Measurements from ENCODE around the gene AP1S3.
"Not testable (repeated sequence)": the region's sequence is repeated elsewhere in the genome, so short reads cannot be mapped to it uniquely, and the experiment has no call there.

AP1S3 gene

DNA sequence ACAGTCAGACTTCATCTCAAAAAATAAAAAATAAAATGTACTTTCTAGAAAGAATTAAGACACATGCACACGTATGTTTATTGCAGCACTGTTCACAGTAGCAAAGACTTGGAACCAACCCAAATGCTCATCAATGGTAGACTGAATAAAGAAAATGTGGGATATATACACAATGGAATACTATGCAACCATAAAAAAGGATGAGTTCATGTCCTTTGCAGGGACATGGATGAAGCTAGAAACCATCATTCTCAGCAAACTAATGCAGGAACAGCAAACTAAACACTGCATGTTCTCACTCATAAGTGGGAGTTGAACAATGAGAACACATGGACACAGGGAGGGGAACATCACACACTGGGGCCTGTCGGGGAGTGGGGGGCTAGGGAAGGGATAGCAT lies 35.4 kb upstream of the AP1S3 start:
- H2AFZ ChIP-seq (ENCODE audit: low read depth, low read length); H3K4me2 ChIP-seq (ENCODE audit: low read length, poor library complexity, severe bottlenecking); H3K9ac ChIP-seq (ENCODE audit: low read length); H3K27ac ChIP-seq (ENCODE audit: low read length, poor library complexity, severe bottlenecking); H3K4me3 ChIP-seq (ENCODE audit: insufficient read depth in 1 of 2, low read depth in 1 of 2, low read length in 2 of 2); H4K91ac ChIP-seq (ENCODE audit: low read length); H2AK5ac ChIP-seq (ENCODE audit: low read length, severe bottlenecking); H3K79me1 ChIP-seq (replicated peaks; ENCODE audit: low read length, poor library complexity, severe bottlenecking); H3K4me1 ChIP-seq (ENCODE audit: control insufficient read depth, insufficient read depth, low read depth, low read length); DNase-seq; H2BK5ac ChIP-seq (ENCODE audit: low read depth, low read length, poor library complexity, severe bottlenecking); H2BK15ac ChIP-seq (ENCODE audit: low read depth, poor library complexity, severe bottlenecking); H2BK12ac ChIP-seq (ENCODE audit: low read length in 2 of 2); H3K14ac ChIP-seq (ENCODE audit: low read length in 2 of 2); H4K8ac ChIP-seq (ENCODE audit: low read length); H3K27me3 ChIP-seq (ENCODE audit: control insufficient read depth in 1 of 2, insufficient read depth in 1 of 2, low read length in 2 of 2); H2BK120ac ChIP-seq (ENCODE audit: low read depth, low read length); H3K9me3 ChIP-seq (ENCODE audit: control insufficient read depth, low read length); H3K23ac ChIP-seq (ENCODE audit: low read length in 2 of 2); H3K4ac ChIP-seq (ENCODE audit: low read depth in 1 of 2, low read length in 2 of 2); H3K18ac ChIP-seq (ENCODE audit: low read depth in 1 of 2, low read length in 2 of 2): not testable (repeated sequence)
- WGBS: 100% methylated on average over 1 of the region's 2 CpGs
- H3K36me3 ChIP-seq (ENCODE audit: control insufficient read depth in 1 of 2, insufficient read depth in 2 of 2, low read depth in 1 of 2, low read length in 2 of 2): peaks cover 25 to 73% of the 10 kb centered on the region in 2 experiments

GRCh38 chr2:223871661-223872060 lies 34.3 kb upstream of the AP1S3 start:
- H3K4me1 ChIP-seq (ENCODE audit: control insufficient read depth, insufficient read depth, low read depth, low read length); H3K79me1 ChIP-seq (replicated peaks; ENCODE audit: low read length, poor library complexity, severe bottlenecking); DNase-seq; H2BK15ac ChIP-seq (ENCODE audit: low read depth, poor library complexity, severe bottlenecking); H4K91ac ChIP-seq (ENCODE audit: low read length); H3K4ac ChIP-seq (ENCODE audit: low read depth in 1 of 2, low read length in 2 of 2); H3K27me3 ChIP-seq (ENCODE audit: control insufficient read depth in 1 of 2, insufficient read depth in 1 of 2, low read length in 2 of 2); H2BK12ac ChIP-seq (ENCODE audit: low read length in 2 of 2); H3K23ac ChIP-seq (ENCODE audit: low read length in 2 of 2); H2AK5ac ChIP-seq (ENCODE audit: low read length, severe bottlenecking); H3K4me2 ChIP-seq (ENCODE audit: low read length, poor library complexity, severe bottlenecking); H2BK120ac ChIP-seq (ENCODE audit: low read depth, low read length); H2BK5ac ChIP-seq (ENCODE audit: low read depth, low read length, poor library complexity, severe bottlenecking); H3K27ac ChIP-seq (ENCODE audit: low read length, poor library complexity, severe bottlenecking); H3K4me3 ChIP-seq (ENCODE audit: insufficient read depth in 1 of 2, low read depth in 1 of 2, low read length in 2 of 2); H3K18ac ChIP-seq (ENCODE audit: low read depth in 1 of 2, low read length in 2 of 2); H3K9me3 ChIP-seq (ENCODE audit: control insufficient read depth, low read length); H3K14ac ChIP-seq (ENCODE audit: low read length in 2 of 2); H4K8ac ChIP-seq (ENCODE audit: low read length); H2AFZ ChIP-seq (ENCODE audit: low read depth, low read length); H3K9ac ChIP-seq (ENCODE audit: low read length): not testable (repeated sequence)
- WGBS: 97% methylated on average over 12 of the region's 12 CpGs
- H3K36me3 ChIP-seq (ENCODE audit: control insufficient read depth in 1 of 2, insufficient read depth in 2 of 2, low read depth in 1 of 2, low read length in 2 of 2): peaks cover 25 to 65% of the 10 kb centered on the region in 2 experiments

- no peak for DNase-seq
Measured at GRCh38 chr2:223870840-223871611, 33.6 kb upstream of the AP1S3 start.

DNA sequence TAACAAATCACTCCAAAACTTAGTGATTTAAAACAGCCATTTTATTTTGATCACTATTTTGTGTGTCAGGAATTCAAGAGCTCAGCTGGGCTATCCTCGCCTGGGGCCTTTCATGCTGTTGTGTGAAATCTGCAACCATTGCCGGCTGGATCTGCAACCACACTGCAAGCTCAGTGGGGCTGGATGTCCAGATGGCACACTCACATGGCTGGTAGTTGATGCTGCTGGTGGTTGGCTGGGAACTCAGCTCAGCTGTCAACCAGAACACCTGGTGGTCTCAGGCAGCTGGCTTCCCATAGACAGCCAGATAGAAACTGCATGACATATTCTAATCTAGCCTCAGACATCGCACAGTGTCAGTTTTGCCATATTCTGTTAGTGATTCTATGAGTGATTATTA lies 30.6 kb upstream of the AP1S3 start:
- Histone ChIP-seq H2BK12ac (ENCODE audit: low read length in 2 of 2) (no peak overlapping the region), H3K36me3 (ENCODE audit: control insufficient read depth in 1 of 2, insufficient read depth in 2 of 2, low read depth in 1 of 2, low read length in 2 of 2) (peaks cover 18 to 47% of the 10 kb centered on the region in 2 experiments), H3K9ac (ENCODE audit: low read length) (no peak overlapping the region), H3K79me1 (replicated peaks; ENCODE audit: low read length, poor library complexity, severe bottlenecking) (no peaks in the 10 kb centered on the region), H4K91ac (ENCODE audit: low read length) (no peak overlapping the region), H2AK5ac (ENCODE audit: low read length, severe bottlenecking) (no peak overlapping the region), H4K8ac (ENCODE audit: low read length) (no peak overlapping the region), H3K9me3 (ENCODE audit: control insufficient read depth, low read length) (no peaks in the 10 kb centered on the region), H2BK5ac (ENCODE audit: low read depth, low read length, poor library complexity, severe bottlenecking) (no peak overlapping the region), H2BK120ac (ENCODE audit: low read depth, low read length) (no peak overlapping the region), H3K18ac (ENCODE audit: low read depth in 1 of 2, low read length in 2 of 2) (no peak overlapping the region), H3K4me2 (ENCODE audit: low read length, poor library complexity, severe bottlenecking) (no peak overlapping the region), H2AFZ (ENCODE audit: low read depth, low read length) (no peak overlapping the region), H3K23ac (ENCODE audit: low read length in 2 of 2) (no peak overlapping the region), H3K27ac (ENCODE audit: low read length, poor library complexity, severe bottlenecking) (no peak overlapping the region), H3K27me3 (ENCODE audit: control insufficient read depth in 1 of 2, insufficient read depth in 1 of 2, low read length in 2 of 2) (no peaks in the 10 kb centered on the region), H3K14ac (ENCODE audit: low read length in 2 of 2) (no peak overlapping the region), H3K4me3 (ENCODE audit: insufficient read depth in 1 of 2, low read depth in 1 of 2, low read length in 2 of 2) (no peak overlapping the region), H3K4ac (ENCODE audit: low read depth in 1 of 2, low read length in 2 of 2) (no peak overlapping the region), H2BK15ac (ENCODE audit: low read depth, poor library complexity, severe bottlenecking) (no peak overlapping the region), H3K4me1 (ENCODE audit: control insufficient read depth, insufficient read depth, low read depth, low read length) (no peaks in the 10 kb centered on the region)
- DNase-seq: no peak
- WGBS: 89% methylated on average over 2 of the region's 3 CpGs

More at GRCh38 chr2:223870840-223871611, 33.6 kb upstream of the AP1S3 start:
- Histone ChIP-seq H2AK5ac (ENCODE audit: low read length, severe bottlenecking) (no peak overlapping the region), H2BK5ac (ENCODE audit: low read depth, low read length, poor library complexity, severe bottlenecking) (no peak overlapping the region), H2BK15ac (ENCODE audit: low read depth, poor library complexity, severe bottlenecking) (no peak overlapping the region), H3K4me3 (ENCODE audit: insufficient read depth in 1 of 2, low read depth in 1 of 2, low read length in 2 of 2) (no peak overlapping the region), H3K27ac (ENCODE audit: low read length, poor library complexity, severe bottlenecking) (no peak overlapping the region), H4K8ac (ENCODE audit: low read length) (no peak overlapping the region), H3K4me1 (ENCODE audit: control insufficient read depth, insufficient read depth, low read depth, low read length) (no peaks in the 10 kb centered on the region), H3K9ac (ENCODE audit: low read length) (no peak overlapping the region), H4K91ac (ENCODE audit: low read length) (no peak overlapping the region), H3K23ac (ENCODE audit: low read length in 2 of 2) (no peak overlapping the region), H2BK12ac (ENCODE audit: low read length in 2 of 2) (no peak overlapping the region), H3K14ac (ENCODE audit: low read length in 2 of 2) (no peak overlapping the region), H3K4me2 (ENCODE audit: low read length, poor library complexity, severe bottlenecking) (no peak overlapping the region), H3K9me3 (ENCODE audit: control insufficient read depth, low read length) (no peaks in the 10 kb centered on the region), H2BK120ac (ENCODE audit: low read depth, low read length) (no peak overlapping the region), H3K79me1 (replicated peaks; ENCODE audit: low read length, poor library complexity, severe bottlenecking) (no peaks in the 10 kb centered on the region), H3K18ac (ENCODE audit: low read depth in 1 of 2, low read length in 2 of 2) (no peak overlapping the region), H3K4ac (ENCODE audit: low read depth in 1 of 2, low read length in 2 of 2) (no peak overlapping the region), H3K27me3 (ENCODE audit: control insufficient read depth in 1 of 2, insufficient read depth in 1 of 2, low read length in 2 of 2) (no peaks in the 10 kb centered on the region), H2AFZ (ENCODE audit: low read depth, low read length) (no peak overlapping the region), H3K36me3 (ENCODE audit: control insufficient read depth in 1 of 2, insufficient read depth in 2 of 2, low read depth in 1 of 2, low read length in 2 of 2) (peaks cover 25 to 60% of the 10 kb centered on the region in 2 experiments)
- WGBS: 94% methylated on average over 6 of the region's 7 CpGs
